Heart left ventricle (tissue), 16 donors: ENCODE results near the gene CHMP4B. TPM values are rescaled to one million over a fixed set of nuclear protein-coding genes. Genes with fewer than 3 reads are reported as not detected.

Source experiments
- ATAC-seq, 4 donors: fragments of 200-7000 bp; cut with Tn5 transposase; one replicate each; pipeline ENCODE4 v1.9.1; 2020 to 2022; ENCODE audit warnings: moderate library complexity in 4 of 4, mild to moderate bottlenecking in 3 of 4, moderate number of reproducible peaks in 1 of 4
- DNase-seq, 5 donors: peaks; one replicate each; pipeline ENCODE4 v3.0.0-alpha.2; 2020
- H3K27ac ChIP-seq, 12 donors: fragments of 200-600 bp; sonication (generic) in 4 of 12; one replicate each; pipeline versions ENCODE4 v1.5.0 to v1.8.0; 2016 to 2022; ENCODE audit warnings: mild to moderate bottlenecking in 2 of 12
- H3K27me3 ChIP-seq, 9 donors: fragments of 200-600 bp; sonication (generic) in 2 of 9; one replicate each; pipeline versions ENCODE4 v1.5.1 to v1.8.0; 2016 to 2022; ENCODE audit warnings: mild to moderate bottlenecking in 3 of 9
- H3K36me3 ChIP-seq, 9 donors: fragments of 200-600 bp; sonication (generic) in 2 of 9; one replicate each; pipeline versions ENCODE4 v1.5.0 to v1.8.0; 2018 to 2022; ENCODE audit warnings: mild to moderate bottlenecking in 2 of 9
- H3K4me1 ChIP-seq, 12 donors: fragments of 200-600 bp; sonication (generic) in 4 of 12; one replicate each; pipeline versions ENCODE4 v1.5.0 to v1.8.0; 2016 to 2022; ENCODE audit warnings: mild to moderate bottlenecking in 3 of 12
- H3K4me3 ChIP-seq, 12 donors: fragments of 200-600 bp; sonication (generic) in 4 of 12; one replicate each; pipeline versions ENCODE4 v1.5.0 to v1.8.0; 2017 to 2022; ENCODE audit warnings: mild to moderate bottlenecking in 9 of 12, moderate library complexity in 4 of 12
- H3K9me3 ChIP-seq, 12 donors: fragments of 200-600 bp; sonication (generic) in 4 of 12; one replicate each; pipeline versions ENCODE4 v1.5.0 to v1.8.0; 2016 to 2022; ENCODE audit warnings: mild to moderate bottlenecking in 1 of 12
- CTCF ChIP-seq, 12 donors: fragments of 200-600 bp; sonication (generic) in 4 of 12; IDR thresholded peaks; one replicate each; pipeline versions ENCODE4 v1.5.0 to v1.8.0; 2018 to 2022; ENCODE audit warnings: antibody characterized with exemption in 12 of 12, mild to moderate bottlenecking in 5 of 12
- POLR2A ChIP-seq, 2 donors: fragments of 450-650 bp; IDR thresholded peaks; one replicate each; pipeline ENCODE4 v1.6.1; 2017; ENCODE audit warnings: antibody characterized with exemption in 2 of 2, mild to moderate bottlenecking in 2 of 2, moderate library complexity in 2 of 2
- WGBS, 4 donors: extraction: QIAGEN DNeasy Blood & Tissue Kit in 2 of 4; methylation state at CpG; one replicate each; pipeline versions ENCODE4 v1.1.5 to v1.1.7; 2013 to 2018; 5-methylcytosine and 5-hydroxymethylcytosine counted together
- intact Hi-C, 10 donors: fragments of 100-400 bp; cut with DNase I; formaldehyde crosslinking; loops; one replicate each; pipeline versions ENCODE4 v1.11.1 to v1.14.2; 2022
- polyA plus RNA-seq, 2 donors: library from polyadenylated mRNA; stranded (reverse); fragments of 200-250 nt; gene quantifications; one replicate each; pipeline ENCODE4 v1.2.3, GENCODE V29; 2013
- total RNA-seq, 9 donors: library from RNA; depleted of rRNA in 2 of 9; stranded (reverse); fragments of >200 nt in 2 of 9; fragmentation: NEBNext Ultra II Directional in 3 of 9; extraction: Animal tissue kit (Norgen Biotek cat#: 25700) in 3 of 9; gene quantifications; one replicate each; pipeline versions ENCODE4 v1.1.0 to v1.2.4, GENCODE V29; 2016 to 2023
- donor health status: ischemic (EF 13 %, LVEDD 7.1; RV severe dilation, severe dysfunction).
- donor health status: healthy with polysubstance abuse.
- donor health status: DM: no; HTN: yes; CAD: no.
- donor health status: DM: no; HTN: no; CAD: no.
- donor health status: ischemic (EF 25% LVEDD 6.9; RV normal size, moderate dysfunction).
- donor health status: ischemic (EF 25% LVEDD 5.7; RV mildly dilated, moderate dysfunction).
- donor health status: healthy.
- donor health status: DM: yes; HTN: yes; CAD: no.
- donor health status: ischemic (EF 35%, LVEDD 5.7; RV mildly dilated, moderate dysfunction).
- donor health status: nonischemic (EF 11% LVEDD 7.7; RV severe dilation, severe dysfunction).
- donor health status: DM: yes; HTN: yes; CAD: no.
- donor health status: PGD.
- donor health status: ischemic (EF 29% LVEDD 5.4; RV normal size, mild dysfunction).
- donor health status: nonischemic (EF 23%, LVEDD 6.1; RV moderate dilation, normal function).

CHMP4B gene
- total and polyA plus RNA-seq, 11 donors: 46.2 to 233 (median 112) TPM

GRCh38 chr20:33765592-33765991 is 45.6 kb upstream of the CHMP4B start:
- Histone ChIP-seq H3K4me1 (no peaks in the 10 kb centered on the region), H3K36me3 (peaks cover 0 to 59% (median 29%) of the 10 kb centered on the region in 9 donors), H3K27me3 (no peaks in the 10 kb centered on the region), H3K4me3 (no peak overlapping the region), H3K9me3 (no peaks in the 10 kb centered on the region), H3K27ac (no peak overlapping the region)
- WGBS, 4 donors: 92 to 96% (median 94%) methylated on average over 5 of the region's 5 CpGs
- ATAC-seq (no peak), DNase-seq (no peak)
- intact Hi-C loops: no loop called here
- TF ChIP-seq POLR2A (IDR thresholded peaks at IDR 0.05) (no peak), CTCF (IDR thresholded peaks at IDR 0.05) (no peak)

DNA sequence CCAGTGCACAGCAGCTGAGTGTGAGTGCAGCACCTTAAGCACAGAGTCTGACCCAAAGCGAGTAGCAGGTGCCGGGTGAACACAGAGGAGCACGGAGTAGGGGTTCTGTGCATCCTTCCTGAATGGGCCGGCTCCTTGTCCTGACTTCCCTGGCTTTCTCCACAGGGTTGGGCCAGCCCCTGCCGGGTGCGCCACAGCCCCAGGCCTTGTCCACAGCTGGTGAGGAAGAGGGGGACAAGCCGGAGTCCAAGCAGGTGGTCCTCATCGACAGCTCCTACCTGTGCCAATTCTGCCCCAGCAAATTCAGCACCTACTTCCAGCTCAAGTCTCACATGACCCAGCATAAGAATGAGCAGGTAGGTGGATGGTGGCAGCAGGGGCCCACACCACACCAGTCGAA is 44.5 kb upstream of the CHMP4B start:
- Histone ChIP-seq H3K36me3 (peaks cover 0 to 54% (median 28%) of the 10 kb centered on the region in 9 donors), H3K27ac (no peak overlapping the region), H3K27me3 (no peaks in the 10 kb centered on the region), H3K4me1 (no peaks in the 10 kb centered on the region), H3K9me3 (no peaks in the 10 kb centered on the region), H3K4me3 (no peak overlapping the region)
- no peak for ATAC-seq
- TF ChIP-seq CTCF (IDR thresholded peaks at IDR 0.05) (no peak), POLR2A (IDR thresholded peaks at IDR 0.05) (no peak)
- intact Hi-C loops: no loop called here
- 89 to 97% (median 97%) methylated on average over 5 to 9 of the region's 9 CpGs for WGBS, 4 donors
- DNase-seq: no peak

DNA sequence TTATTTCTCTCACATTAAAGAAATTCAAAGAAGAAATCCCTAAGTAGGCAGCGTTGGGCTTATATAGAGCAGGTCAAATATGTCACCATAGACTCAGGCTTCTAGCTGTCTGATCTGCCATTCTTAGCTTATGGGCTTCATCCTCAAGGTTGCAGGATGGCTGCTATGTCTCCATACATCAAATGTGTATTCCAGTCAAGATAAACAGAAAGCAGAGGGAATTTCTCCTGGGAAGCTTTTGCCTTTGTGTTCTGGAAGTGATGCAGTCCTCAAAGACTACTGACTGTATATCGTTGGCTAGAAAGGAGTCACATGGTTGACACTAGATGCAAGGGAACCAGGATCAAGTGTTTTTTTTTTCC is 43.4 kb upstream of the CHMP4B start:
- no peak for TF ChIP-seq CTCF (IDR thresholded peaks at IDR 0.05)
- TF ChIP-seq POLR2A (IDR thresholded peaks at IDR 0.05): no peak
- Histone ChIP-seq H3K27me3 (no peaks in the 10 kb centered on the region), H3K27ac (no peak overlapping the region), H3K9me3 (no peaks in the 10 kb centered on the region), H3K4me3 (no peak overlapping the region), H3K4me1 (no peaks in the 10 kb centered on the region), H3K36me3 (peaks cover 0 to 49% (median 24%) of the 10 kb centered on the region in 9 donors)
- ATAC-seq: no peak
- DNase-seq: no peak
- intact Hi-C loops: no loop called here
- 97 to 99% (median 98%) methylated on average over 2 of the region's 2 CpGs for WGBS, 4 donors

DNA sequence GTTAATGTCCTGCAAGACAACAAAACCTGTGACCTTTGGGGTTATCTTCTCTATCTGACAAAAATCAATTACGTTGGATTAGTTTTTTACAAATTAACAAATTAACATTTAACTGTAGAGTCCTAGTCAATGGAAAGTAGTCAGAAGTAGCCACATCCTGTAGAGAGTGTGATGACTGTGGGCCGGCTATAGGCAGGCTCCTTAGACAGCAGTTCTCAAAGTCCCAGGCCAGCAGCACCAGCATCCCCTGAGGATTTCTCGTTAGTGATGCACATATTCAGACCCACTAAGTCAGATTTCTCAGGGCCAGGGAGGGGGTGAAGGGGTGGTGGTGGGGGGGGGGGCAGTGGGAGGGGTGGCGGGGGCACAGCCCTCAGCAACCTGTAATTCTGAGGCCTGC is 42.1 kb upstream of the CHMP4B start:
- H3K4me1 ChIP-seq: no peaks in the 10 kb centered on the region
- WGBS, 4 donors: 91 to 95% (median 92%) methylated on average over 4 of the region's 4 CpGs
- H3K27me3 ChIP-seq: no peaks in the 10 kb centered on the region
- ATAC-seq (no peak), DNase-seq (no peak)
- peaks cover 0 to 49% (median 21%) of the 10 kb centered on the region in 9 donors for H3K36me3 ChIP-seq
- H3K4me3 ChIP-seq: no peak overlapping the region
- no peaks in the 10 kb centered on the region for H3K9me3 ChIP-seq
- no peak overlapping the region for H3K27ac ChIP-seq
- no peak for TF ChIP-seq POLR2A (IDR thresholded peaks at IDR 0.05)
- no peak for TF ChIP-seq CTCF (IDR thresholded peaks at IDR 0.05)
- intact Hi-C loops: no loop called here
